Measurements from ENCODE around the gene OR10G8. TPM values are rescaled to one million over a fixed set of nuclear protein-coding genes. Genes with fewer than 3 reads are reported as not detected.

OR10G8 gene
- total RNA-seq, 1 experiment from 2014 or later: not detected

- CTCF ChIA-PET: no interaction called here
- Mint-ChIP-seq H3K9me3 (ENCODE audit: low read depth, unreplicated experiment) (no peaks in the 10 kb centered on the region), H3K4me1 (ENCODE audit: low read depth, unreplicated experiment) (no peaks in the 10 kb centered on the region), H3K27ac (ENCODE audit: unreplicated experiment) (no peak overlapping the region), H3K4me3 (ENCODE audit: low read depth, unreplicated experiment) (no peak overlapping the region), H3K36me3 (ENCODE audit: insufficient read depth, unreplicated experiment) (no peaks in the 10 kb centered on the region), H3K27me3 (ENCODE audit: unreplicated experiment) (peaks cover 24% of the 10 kb centered on the region)
- BruUV-seq (replicated peaks): no TSS peak
- no peak for DNase-seq
- TF ChIP-seq CTCF (IDR thresholded peaks at IDR 0.05; ENCODE audit: unreplicated experiment): no peak
- intact Hi-C loops (cut with micrococcal nuclease; ENCODE audit: unreplicated experiment): no loop called here
Measured at GRCh38 chr11:124077266-124077665, 50.7 kb downstream of the OR10G8 start.

GRCh38 chr11:124078591-124078990, 52.0 kb downstream of the OR10G8 start:
- no TSS peak for BruUV-seq (replicated peaks)

GRCh38 chr11:124079631-124080326, 53.2 kb downstream of the OR10G8 start:
- no peaks in the 10 kb centered on the region for H3K36me3 Mint-ChIP-seq (ENCODE audit: insufficient read depth, unreplicated experiment)
- peaks cover 34% of the 10 kb centered on the region for H3K27me3 Mint-ChIP-seq (ENCODE audit: unreplicated experiment)
- H3K9me3 Mint-ChIP-seq (ENCODE audit: low read depth, unreplicated experiment): peaks cover 2% of the 10 kb centered on the region
- H3K27ac Mint-ChIP-seq (ENCODE audit: unreplicated experiment): no peak overlapping the region
- TF ChIP-seq CTCF (IDR thresholded peaks at IDR 0.05; ENCODE audit: unreplicated experiment): no peak
- no peak for DNase-seq
- no TSS peak for BruUV-seq (replicated peaks)
- CTCF ChIA-PET: no interaction called here
- H3K4me1 Mint-ChIP-seq (ENCODE audit: low read depth, unreplicated experiment): no peaks in the 10 kb centered on the region
- no peak overlapping the region for H3K4me3 Mint-ChIP-seq (ENCODE audit: low read depth, unreplicated experiment)
- intact Hi-C loops (cut with micrococcal nuclease; ENCODE audit: unreplicated experiment): no loop called here

More at GRCh38 chr11:124078591-124078990, 52.0 kb downstream of the OR10G8 start:
- CTCF ChIA-PET: no interaction called here
- no peak for DNase-seq
- peaks cover 34% of the 10 kb centered on the region for H3K27me3 Mint-ChIP-seq (ENCODE audit: unreplicated experiment)
- no peaks in the 10 kb centered on the region for H3K36me3 Mint-ChIP-seq (ENCODE audit: insufficient read depth, unreplicated experiment)
- no peak overlapping the region for H3K27ac Mint-ChIP-seq (ENCODE audit: unreplicated experiment)
- TF ChIP-seq CTCF (IDR thresholded peaks at IDR 0.05; ENCODE audit: unreplicated experiment): no peak
- H3K4me1 Mint-ChIP-seq (ENCODE audit: low read depth, unreplicated experiment): no peaks in the 10 kb centered on the region
- H3K9me3 Mint-ChIP-seq (ENCODE audit: low read depth, unreplicated experiment): peaks cover 2% of the 10 kb centered on the region
- intact Hi-C loops (cut with micrococcal nuclease; ENCODE audit: unreplicated experiment): no loop called here
- H3K4me3 Mint-ChIP-seq (ENCODE audit: low read depth, unreplicated experiment): no peak overlapping the region

Other genes with a start within 250 kb of the OR10G8 start
- not detected in 2 replicates for gene OR6M1, start 220.4 kb upstream of the OR10G8 start, total RNA-seq (2022)
- not detected in 2 replicates for gene TMEM225, start 141.1 kb upstream of the OR10G8 start, total RNA-seq (2022)
- gene OR8D4, start 124.6 kb upstream of the OR10G8 start, total RNA-seq (2022): not detected in 2 replicates
- not detected in 2 replicates for gene OR4D5, start 87.2 kb upstream of the OR10G8 start, total RNA-seq (2022)
- gene OR6T1, start 83.0 kb upstream of the OR10G8 start, total RNA-seq (2022): not detected in 2 replicates
- not detected in 2 replicates for gene OR10S1, start 49.0 kb upstream of the OR10G8 start, total RNA-seq (2022)
- not detected in 2 replicates for gene OR10G6, start 31.6 kb upstream of the OR10G8 start, total RNA-seq (2022)
- gene OR10G4, start 13.8 kb upstream of the OR10G8 start, total RNA-seq (2022): not detected in 2 replicates
- not detected in 2 replicates for gene OR10G9, start 3.8 kb upstream of the OR10G8 start, total RNA-seq (2022)
- not detected in 2 replicates for gene OR10G7, start 14.5 kb downstream of the OR10G8 start, total RNA-seq (2022)
- 1.9 and 3.3 TPM in 2 replicates for gene VWA5A, start 88.7 kb downstream of the OR10G8 start, total RNA-seq (2022)
- not detected in 2 replicates for gene OR10D3, start 156.5 kb downstream of the OR10G8 start, total RNA-seq (2022)
- gene OR8G1, start 214.3 kb downstream of the OR10G8 start, total RNA-seq (2022): not detected in 2 replicates
- gene OR8G5, start 229.6 kb downstream of the OR10G8 start, total RNA-seq (2022): not detected in 2 replicates